ENCODE measurements around the gene TNFRSF21. TPM values are rescaled to one million over a fixed set of nuclear protein-coding genes. Genes with fewer than 3 reads are reported as not detected.

TNFRSF21 gene
- total RNA-seq (10 to 100 TPM in 2 of 4 donors, 1 to 10 TPM in 2; 4.3 to 22.3 (median 8.9) TPM), polyA plus RNA-seq (1 to 10 TPM; 2.7 to 7.3 (median 3.0) TPM)
- long read RNA-seq, donor 1, transcript TNFRSF21-201 (6 exons, 3,595 nt), result major isoform, 27 of 32 reads
- long read RNA-seq, donor 1, partial matches to known transcripts, result 4 of 32 reads
- long read RNA-seq, donor 1, other reads (novel, unspliced or antisense), result 1 of 32 reads
- long read RNA-seq, donor 2, transcript TNFRSF21-201 (6 exons, 3,595 nt), result major isoform, 10 of 14 reads
- long read RNA-seq, donor 2, partial matches to known transcripts, result 1 of 14 reads
- long read RNA-seq, donor 2, other reads (novel, unspliced or antisense), result 3 of 14 reads

DNA sequence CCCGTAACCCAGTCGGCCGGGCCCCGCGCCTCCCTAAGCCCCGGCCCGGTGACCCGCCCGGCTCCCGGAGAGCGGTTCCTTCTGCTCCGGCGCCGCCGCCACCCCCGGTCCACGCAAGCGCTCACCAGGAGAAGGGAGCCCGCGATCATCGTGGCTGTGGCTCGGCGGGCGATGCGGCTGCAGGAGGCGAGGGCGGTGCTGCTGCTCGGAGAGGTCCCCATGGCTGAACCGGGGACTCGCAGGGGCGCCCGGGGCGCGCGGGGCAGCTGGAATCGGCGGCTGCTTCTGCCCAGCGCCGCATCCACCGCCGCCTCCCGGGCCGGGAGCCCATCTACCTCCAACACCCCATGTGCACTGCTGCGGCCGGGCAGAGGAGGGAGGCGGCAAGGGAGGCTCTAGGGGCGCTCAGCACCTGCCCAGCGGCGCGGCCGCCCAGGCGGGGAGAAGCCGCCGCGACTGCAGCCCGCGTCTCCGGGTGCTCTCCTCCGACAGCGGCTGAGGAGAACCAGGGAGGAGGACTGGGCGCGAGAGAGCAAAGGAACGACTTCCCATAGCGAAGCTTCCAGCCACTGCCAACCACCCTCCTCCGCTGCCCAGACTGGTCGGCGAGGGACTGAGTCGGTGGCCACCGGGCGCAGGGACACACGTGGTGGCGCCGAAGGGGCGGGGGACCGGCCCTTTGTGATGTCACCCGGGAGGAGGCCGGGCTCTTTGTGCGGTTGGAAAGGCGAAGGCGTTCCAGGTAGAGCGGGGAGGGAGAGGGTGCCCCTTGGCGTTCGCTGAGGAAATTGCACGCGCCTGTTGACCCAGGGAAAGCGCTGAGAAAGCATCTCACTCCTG, at the start of gene TNFRSF21:
TNFRSF21 (minus strand) TSS at position 615 of the 840 bp plus-strand sequence; CDS start at position 221, 394 bp downstream.
- intact Hi-C loops (cut with DNase I), result loop anchor here (1.0 to 10.0 kb wide), 4 partner anchors 212 to 465 kb away; no protein-coding TSS in a partner anchor

DNA sequence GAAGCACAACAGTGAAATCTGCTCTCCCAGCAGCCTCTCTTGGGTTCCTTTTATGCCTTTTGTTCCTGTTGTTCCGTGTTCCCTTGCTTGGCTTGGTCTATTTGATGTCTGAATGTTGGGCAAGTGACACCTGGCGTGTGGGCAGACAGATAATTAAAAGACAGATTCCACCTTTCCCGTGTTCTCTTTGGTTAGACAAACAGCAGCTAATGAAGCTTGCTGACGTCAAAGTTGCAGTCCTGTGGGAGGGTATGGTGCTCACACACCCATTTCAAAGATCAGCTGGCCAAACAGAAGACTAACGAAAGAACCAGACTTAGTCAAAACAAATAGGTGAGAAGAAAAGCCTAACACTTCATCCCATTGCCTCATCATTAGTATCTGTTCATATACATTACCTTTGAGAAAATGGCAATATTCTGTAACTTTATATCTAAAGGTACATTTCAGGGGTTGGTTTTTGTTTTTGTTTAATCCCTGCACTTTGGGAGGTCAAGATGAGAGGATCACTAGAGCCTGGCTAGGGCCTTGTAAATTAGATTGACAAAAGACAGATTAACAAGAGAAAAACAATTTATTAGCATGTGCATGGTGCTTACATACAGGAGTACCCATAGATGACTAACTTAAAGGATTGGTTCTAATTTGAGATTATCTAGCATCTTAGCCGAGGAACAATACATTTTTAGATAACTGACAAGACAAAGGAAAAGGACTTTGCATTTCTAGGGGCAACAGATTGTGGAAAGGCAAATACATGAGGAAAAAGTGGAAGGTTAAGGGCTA, 48.9 kb upstream of the TNFRSF21 start:
- H3K27me3 ChIP-seq (ENCODE audit: insufficient read depth in 3 of 3, low read length in 2 of 3), result peaks cover 0 to 2% (median 0%) of the 10 kb centered on the region in 3 donors
- no peak overlapping the region for H3K4me3 ChIP-seq
- WGBS, 3 donors, result 64 to 70% (median 68%) methylated on average over 6 of the region's 6 CpGs
- no peaks in the 10 kb centered on the region for H3K4me1 ChIP-seq
- no peaks in the 10 kb centered on the region for H3K36me3 ChIP-seq (ENCODE audit: insufficient read depth in 1 of 2, low read depth in 1 of 2)
- DNase-seq (no peak), ATAC-seq (no peak)
- no peaks in the 10 kb centered on the region for H3K9me3 ChIP-seq
- intact Hi-C loops (cut with DNase I), result no loop called here
- H3K27ac ChIP-seq, result no peak overlapping the region
- no peak for TF ChIP-seq CTCF (IDR thresholded peaks at IDR 0.05)

More for the DNA sequence above, at the start of gene TNFRSF21:
- Histone ChIP-seq H3K4me3 (peak within 1 kb of the TSS; percentile 86), H3K27me3 (ENCODE audit: insufficient read depth in 3 of 3, low read length in 2 of 3) (peaks cover 0 to 35% (median 0%) of the 10 kb centered on the region in 3 donors), H3K27ac (peak within 1 kb of the TSS; percentile 59), H3K36me3 (ENCODE audit: insufficient read depth in 1 of 2, low read depth in 1 of 2) (no peaks in the 10 kb centered on the region), H3K4me1 (peaks cover 3% of the 10 kb centered on the region), H3K9me3 (no peaks in the 10 kb centered on the region)
- ATAC-seq (peak; percentile 98 to 100 (median 99)), DNase-seq (peak; percentile 89 to 95)
- TF ChIP-seq CTCF (IDR thresholded peaks at IDR 0.05), result peak; percentile 95
- 0 to 1% (median 1%) methylated on average over 56 to 86 of the region's 86 CpGs for WGBS, 3 donors

DNA sequence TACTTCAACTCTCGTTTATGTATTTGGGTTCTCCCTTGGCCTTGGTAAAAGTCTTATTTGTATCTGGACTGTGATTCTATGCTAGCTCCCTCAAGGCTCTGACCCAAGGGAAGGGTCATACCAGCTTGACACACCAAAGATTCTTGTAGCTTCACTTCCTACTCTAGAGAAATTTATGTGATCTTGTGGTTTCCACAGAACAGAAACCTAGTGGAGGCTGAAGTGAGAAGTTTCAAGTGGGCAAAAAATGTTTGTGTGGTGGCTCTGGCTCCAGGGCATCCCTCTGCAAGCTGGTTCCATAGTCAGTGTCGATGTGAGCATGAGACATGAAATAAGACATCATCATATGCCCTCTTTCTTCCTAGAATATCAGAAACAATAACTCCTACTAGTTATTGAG, 48.1 kb upstream of the TNFRSF21 start:
- no peaks in the 10 kb centered on the region for H3K4me1 ChIP-seq
- peaks cover 0 to 2% (median 0%) of the 10 kb centered on the region in 3 donors for H3K27me3 ChIP-seq (ENCODE audit: insufficient read depth in 3 of 3, low read length in 2 of 3)
- WGBS, 3 donors, result 83 to 94% (median 84%) methylated on average over 2 of the region's 2 CpGs
- ATAC-seq (no peak), DNase-seq (no peak)
- intact Hi-C loops (cut with DNase I), result no loop called here
- H3K4me3 ChIP-seq, result no peak overlapping the region
- no peak overlapping the region for H3K27ac ChIP-seq
- H3K9me3 ChIP-seq, result no peaks in the 10 kb centered on the region
- TF ChIP-seq CTCF (IDR thresholded peaks at IDR 0.05), result no peak
- H3K36me3 ChIP-seq (ENCODE audit: insufficient read depth in 1 of 2, low read depth in 1 of 2), result no peaks in the 10 kb centered on the region

DNA sequence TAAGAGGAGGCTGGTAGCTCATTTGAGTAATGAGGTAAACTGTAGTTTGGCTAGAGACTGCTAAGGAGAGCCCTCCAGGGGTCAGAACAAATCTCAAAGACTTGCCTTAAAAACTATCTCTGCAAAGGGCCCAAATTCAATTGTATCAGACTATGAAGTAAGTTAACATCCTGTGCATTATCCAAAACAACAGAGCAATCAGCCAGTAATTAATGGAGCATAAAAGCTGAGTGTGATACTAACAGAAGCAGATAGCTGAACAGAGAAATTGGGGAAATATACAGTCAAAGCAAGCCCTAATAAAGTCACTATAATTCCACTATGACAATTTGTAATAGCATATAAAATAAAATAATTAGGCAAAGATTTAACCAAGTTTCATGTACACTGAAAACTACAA, 45.8 kb upstream of the TNFRSF21 start:
- H3K4me1 ChIP-seq, result no peaks in the 10 kb centered on the region
- TF ChIP-seq CTCF (IDR thresholded peaks at IDR 0.05), result no peak
- intact Hi-C loops (cut with DNase I), result no loop called here

More for the DNA sequence above, 45.8 kb upstream of the TNFRSF21 start:
- ATAC-seq (no peak), DNase-seq (no peak)
- H3K4me3 ChIP-seq, result no peak overlapping the region
- peaks cover 0 to 2% (median 0%) of the 10 kb centered on the region in 3 donors for H3K27me3 ChIP-seq (ENCODE audit: insufficient read depth in 3 of 3, low read length in 2 of 3)
- no peak overlapping the region for H3K27ac ChIP-seq
- H3K36me3 ChIP-seq (ENCODE audit: insufficient read depth in 1 of 2, low read depth in 1 of 2), result no peaks in the 10 kb centered on the region
- no peaks in the 10 kb centered on the region for H3K9me3 ChIP-seq

Measured in psoas muscle (tissue), 8 donors.